Esophagus squamous epithelium (tissue), 5 donors: ENCODE data around the gene PRKCZ. TPM values are rescaled to one million over a fixed set of nuclear protein-coding genes. Genes with fewer than 3 reads are reported as not detected.

Experiments
- DNase-seq: peaks from one replicate; lab custom pipeline; 2025; lab: John Stamatoyannopoulos, UW
- H3K27ac ChIP-seq, 4 donors: fragments of 200-600 bp; sonication (generic); one replicate each; pipeline ENCODE4 v1.5.1; 2016 to 2019; ENCODE audit warnings: mild to moderate bottlenecking in 1 of 4
- H3K27me3 ChIP-seq, 4 donors: fragments of 200-600 bp; sonication (generic); 1 replicate in 3 of 4; 2 replicates in 1 of 4; pipeline versions ENCODE4 v1.5.1 to v1.6.0; 2017 to 2021; ENCODE audit warnings: antibody characterized with exemption in 1 of 4
- H3K36me3 ChIP-seq, 3 donors: fragments of 200-600 bp; sonication (generic); one replicate each; pipeline ENCODE4 v1.5.1; 2016 to 2019
- H3K4me1 ChIP-seq, 3 donors: fragments of 200-600 bp; sonication (generic); one replicate each; pipeline ENCODE4 v1.5.1; 2017 to 2019
- H3K4me3 ChIP-seq, 4 donors: fragments of 200-600 bp; sonication (generic); 1 replicate in 3 of 4; 2 replicates in 1 of 4; pipeline ENCODE4 v1.5.1; 2016 to 2019; ENCODE audit warnings: mild to moderate bottlenecking in 2 of 4, moderate library complexity in 1 of 4
- H3K9me3 ChIP-seq, 3 donors: fragments of 200-600 bp; sonication (generic); one replicate each; pipeline ENCODE4 v1.5.1; 2016 to 2019
- CTCF ChIP-seq, 6 experiments: fragments of 450-650 bp in 4 of 6; fragments of 200-600 bp in 2 of 6; sonication (generic) in 2 of 6; IDR thresholded peaks; one replicate each; pipeline ENCODE4 v1.5.1; 2016 to 2019; ENCODE audit warnings: antibody characterized with exemption in 6 of 6, mild to moderate bottlenecking in 4 of 6, moderate library complexity in 4 of 6
- POLR2A ChIP-seq, 4 donors: fragments of 450-650 bp; IDR thresholded peaks; one replicate each; pipeline ENCODE4 v1.6.1; 2017; ENCODE audit warnings: antibody characterized with exemption in 4 of 4, mild to moderate bottlenecking in 4 of 4, moderate library complexity in 3 of 4
- WGBS, 2 donors: methylation state at CpG; one replicate each; pipeline ENCODE4 v1.1.5; 2018; 5-methylcytosine and 5-hydroxymethylcytosine counted together
- intact Hi-C: fragments of 100-400 bp; cut with DNase I; formaldehyde crosslinking; loops from one replicate; pipeline ENCODE4 v1.15.0; 2022
- total RNA-seq, 4 donors: library from RNA; depleted of rRNA; stranded (reverse); fragments of >200 nt; gene quantifications; one replicate each; pipeline ENCODE4 v1.1.0, GENCODE V29; 2016
- donor health status: DM: yes; HTN: yes; CAD: no.

The PRKCZ gene
- total RNA-seq, 4 donors from 2014 or later: 14.5 to 23.8 (median 17.5) TPM

GRCh38 chr1:2099886-2100779 is 49.9 kb downstream of the PRKCZ start:
- Histone ChIP-seq H3K9me3 (peaks cover 0 to 26% (median 12%) of the 10 kb centered on the region in 3 donors), H3K4me3 (no peak overlapping the region), H3K36me3 (peaks cover 0 to 47% (median 0%) of the 10 kb centered on the region in 3 donors), H3K27ac (no peak overlapping the region), H3K4me1 (peaks cover 0 to 13% (median 3%) of the 10 kb centered on the region in 3 donors), H3K27me3 (no peaks in the 10 kb centered on the region)
- TF ChIP-seq CTCF (IDR thresholded peaks at IDR 0.05): no peak
- TF ChIP-seq POLR2A (IDR thresholded peaks at IDR 0.05): no peak
- 85% methylated on average over 12 to 16 of the region's 22 CpGs for WGBS, 2 donors
- no peak for DNase-seq
- intact Hi-C loops: no loop called here

- Histone ChIP-seq H3K27ac (no peak overlapping the region), H3K27me3 (no peaks in the 10 kb centered on the region), H3K36me3 (peaks cover 0 to 54% (median 0%) of the 10 kb centered on the region in 3 donors), H3K4me1 (peaks cover 0 to 14% (median 3%) of the 10 kb centered on the region in 3 donors), H3K4me3 (no peak overlapping the region), H3K9me3 (peaks cover 0 to 26% (median 12%) of the 10 kb centered on the region in 3 donors)
- no peak for DNase-seq
- intact Hi-C loops: no loop called here
- 82 to 84% methylated on average over 4 of the region's 4 CpGs for WGBS, 2 donors
- TF ChIP-seq CTCF (IDR thresholded peaks at IDR 0.05) (no peak), POLR2A (IDR thresholded peaks at IDR 0.05) (no peak)
These were observed 50.5 kb downstream of the PRKCZ start for GRCh38 chr1:2100780-2101108.

GRCh38 chr1:2101531-2101930 is 51.3 kb downstream of the PRKCZ start:
- Histone ChIP-seq H3K27me3 (no peaks in the 10 kb centered on the region), H3K4me3 (no peak overlapping the region), H3K27ac (no peak overlapping the region), H3K36me3 (peaks cover 0 to 56% (median 0%) of the 10 kb centered on the region in 3 donors), H3K4me1 (peaks cover 0 to 14% (median 3%) of the 10 kb centered on the region in 3 donors), H3K9me3 (peaks cover 0 to 19% (median 10%) of the 10 kb centered on the region in 3 donors)
- intact Hi-C loops: no loop called here
- no peak for DNase-seq
- 89 to 97% methylated on average over 15 to 16 of the region's 16 CpGs for WGBS, 2 donors
- no peak for TF ChIP-seq CTCF (IDR thresholded peaks at IDR 0.05)
- no peak for TF ChIP-seq POLR2A (IDR thresholded peaks at IDR 0.05)

GRCh38 chr1:2101946-2102345 is 51.7 kb downstream of the PRKCZ start:
- Histone ChIP-seq H3K27me3 (no peaks in the 10 kb centered on the region), H3K4me3 (no peak overlapping the region), H3K9me3 (peaks cover 0 to 15% (median 6%) of the 10 kb centered on the region in 3 donors), H3K4me1 (peaks cover 0 to 14% (median 3%) of the 10 kb centered on the region in 3 donors), H3K36me3 (peaks cover 0 to 56% (median 0%) of the 10 kb centered on the region in 3 donors), H3K27ac (no peak overlapping the region)
- no peak for TF ChIP-seq POLR2A (IDR thresholded peaks at IDR 0.05)
- no peak for TF ChIP-seq CTCF (IDR thresholded peaks at IDR 0.05)
- intact Hi-C loops: no loop called here
- WGBS, 2 donors: 92 to 93% methylated on average over 5 to 8 of the region's 8 CpGs
- DNase-seq: no peak

- Histone ChIP-seq H3K27ac (no peak overlapping the region), H3K9me3 (peaks cover 0 to 6% (median 0%) of the 10 kb centered on the region in 3 donors), H3K4me1 (peaks cover 0 to 14% (median 3%) of the 10 kb centered on the region in 3 donors), H3K36me3 (peaks cover 0 to 58% (median 0%) of the 10 kb centered on the region in 3 donors), H3K27me3 (no peaks in the 10 kb centered on the region), H3K4me3 (no peak overlapping the region)
- no peak for DNase-seq
- TF ChIP-seq POLR2A (IDR thresholded peaks at IDR 0.05): no peak
- no peak for TF ChIP-seq CTCF (IDR thresholded peaks at IDR 0.05)
- intact Hi-C loops: no loop called here
- WGBS, 2 donors: 94 to 100% methylated on average over 7 to 8 of the region's 12 CpGs
These were observed 52.5 kb downstream of the PRKCZ start for GRCh38 chr1:2102753-2103152.
